A673 (cell line): ENCODE data around the gene USP51. TPM values are rescaled to one million over a fixed set of nuclear protein-coding genes. Genes with fewer than 3 reads are reported as not detected.
A peak's percentile ranks its signal among the peaks of the same experiment; 100 is the strongest.

ENCODE experiments used
- Bru-seq: library from RNA; stranded (reverse); fragments of 400-500 nt; gene quantifications from one replicate; lab custom pipeline; 2021; lab: Mats Ljungman, UMichigan
- BruChase-seq, 2 experiments: library from RNA; stranded (reverse); fragments of 400-500 nt; gene quantifications; one replicate each; lab custom pipeline; 2021; lab: Mats Ljungman, UMichigan
- BruUV-seq: library from RNA; stranded (reverse); fragments of 400-500 nt; replicated peaks from 2 replicates; lab custom pipeline; 2021; lab: Mats Ljungman, UMichigan
- CTCF ChIA-PET: fragments of 300-600 bp; sonication (Branson Sonifier 250); formaldehyde crosslinking; loops from one replicate; lab custom pipeline; 2022; ENCODE audit warnings: antibody characterized with exemption; lab: Charles Lee
- POLR2A ChIA-PET: fragments of 300-600 bp; sonication (Branson Sonifier 250); formaldehyde crosslinking; loops from one replicate; lab custom pipeline; 2022; ENCODE audit warnings: antibody characterized with exemption; ENCODE audit not compliant: low non-redundant PET; lab: Charles Lee
- DNase-seq: peaks from one replicate; pipeline ENCODE4 v3.0.0-alpha.2; 2015; ENCODE audit warnings: low spot score
- H3K27ac ChIP-seq: fragments of 200-600 bp; sonication (generic); 2 replicates; pipeline ENCODE4 v1.5.1; 2016; ENCODE audit warnings: mixed run types, low read depth, mild to moderate bottlenecking, mixed read lengths, antibody characterized with exemption, low read length; ENCODE audit not compliant: poor library complexity, severe bottlenecking
- H3K27me3 ChIP-seq: fragments of 200-600 bp; sonication (generic); replicated peaks from 2 replicates; pipeline ENCODE4 v1.6.1; 2017; ENCODE audit warnings: mixed run types, low read depth, mild to moderate bottlenecking, mixed read lengths, antibody characterized with exemption, low read length; ENCODE audit not compliant: insufficient read depth, poor library complexity
- H3K36me3 ChIP-seq: fragments of 200-600 bp; sonication (generic); 2 replicates; pipeline ENCODE4 v1.6.1; 2016; ENCODE audit warnings: mixed run types, mild to moderate bottlenecking, mixed read lengths, antibody characterized with exemption, low read length; ENCODE audit not compliant: insufficient read depth, poor library complexity, severe bottlenecking
- H3K4me1 ChIP-seq: fragments of 200-600 bp; sonication (generic); 2 replicates; pipeline ENCODE4 v1.6.1; 2017; ENCODE audit warnings: mixed run types, mild to moderate bottlenecking, mixed read lengths, antibody characterized with exemption, low read length; ENCODE audit not compliant: insufficient read depth, poor library complexity, severe bottlenecking
- H3K4me3 ChIP-seq: fragments of 200-600 bp; sonication (generic); 2 replicates; pipeline ENCODE4 v1.5.1; 2016; ENCODE audit warnings: low read depth, mixed run types, mild to moderate bottlenecking, mixed read lengths, low read length; ENCODE audit not compliant: poor library complexity, severe bottlenecking
- H3K9me3 ChIP-seq: fragments of 200-600 bp; sonication (generic); 2 replicates; pipeline ENCODE4 v1.6.1; 2016; ENCODE audit warnings: mixed run types, low read depth, mild to moderate bottlenecking, mixed read lengths, antibody characterized with exemption, low read length; ENCODE audit not compliant: poor library complexity, severe bottlenecking
- CTCF ChIP-seq: fragments of 300-800, 200-600 bp; sonication (generic); conservative IDR thresholded peaks from 2 replicates; pipeline ENCODE4 v1.5.1; 2017; ENCODE audit warnings: low read depth, mild to moderate bottlenecking, antibody characterized with exemption, low read length, moderate library complexity, mixed read lengths
- EZH2 ChIP-seq: fragments of 200-600 bp; sonication (generic); IDR thresholded peaks from 2 replicates; pipeline ENCODE4 v1.6.1; 2017; ENCODE audit warnings: borderline replicate concordance, low read depth, mild to moderate bottlenecking, mixed read lengths, antibody characterized with exemption, low read length; ENCODE audit not compliant: poor library complexity, severe bottlenecking
- intact Hi-C: fragments of 100-400 bp; cut with micrococcal nuclease; formaldehyde crosslinking; loops from one replicate; pipeline ENCODE4 v1.10.0; 2022; ENCODE audit not compliant: unreplicated experiment
- long read RNA-seq: library from polyadenylated mRNA; stranded (forward); transcript quantifications from one replicate; pipeline ENCODE4 v2.0.0, GENCODE V29; 2022
- total RNA-seq: library from RNA; stranded (reverse); gene quantifications from 2 replicates; pipeline ENCODE4 v1.2.3, GENCODE V29; 2021

USP51 gene
- total RNA-seq (0.96 and 1.4 TPM in 2 replicates), Bru-seq, nascent RNA (percentile 43 among the genes with signal in this experiment), BruChase-seq, experiment 1, labeled RNA remaining after a 2-hour chase (percentile 58 among the genes with signal in this experiment), BruChase-seq, experiment 2, labeled RNA remaining after a 6-hour chase (percentile 29 among the genes with signal in this experiment)
- long read RNA-seq = 0 reads

- no peaks in the 10 kb centered on the region for H3K9me3 ChIP-seq
- BruUV-seq = no TSS peak
- peak within 1 kb of the TSS; percentile 76 for H3K27ac ChIP-seq
- no peaks in the 10 kb centered on the region for H3K27me3 ChIP-seq
- peak within 1 kb of the TSS; percentile 61 for H3K4me3 ChIP-seq
- intact Hi-C loops = no loop called here
- TF ChIP-seq EZH2 (no peak), CTCF (0 out of 2 replicates have a peak, but pooled peaks have one; percentile 17)
- CTCF ChIA-PET = no interaction called here
- H3K4me1 ChIP-seq = no peaks in the 10 kb centered on the region
- POLR2A ChIA-PET = no interaction called here
- no peak for DNase-seq
- H3K36me3 ChIP-seq = no peaks in the 10 kb centered on the region
Observed at GRCh38 chrX:55489314-55490009, at the start of gene USP51. Gene USP51 (minus strand): TSS chrX:55489848. CDS start chrX:55488939, 909 bp downstream.

- POLR2A ChIA-PET = no interaction called here
- no TSS peak for BruUV-seq
- intact Hi-C loops = no loop called here
- no peak overlapping the region for H3K27ac ChIP-seq
- no peaks in the 10 kb centered on the region for H3K4me1 ChIP-seq
- H3K36me3 ChIP-seq = no peaks in the 10 kb centered on the region
- CTCF ChIA-PET = no interaction called here
- no peak for TF ChIP-seq CTCF
- TF ChIP-seq EZH2 = no peak
- no peak for DNase-seq
- peaks cover 4% of the 10 kb centered on the region for H3K27me3 ChIP-seq
- H3K4me3 ChIP-seq = no peak overlapping the region
- H3K9me3 ChIP-seq = no peaks in the 10 kb centered on the region
Observed at GRCh38 chrX:55524487-55524886, 34.8 kb upstream of the USP51 start.

- POLR2A ChIA-PET = no interaction called here
Observed at GRCh38 chrX:55523356-55523755, 33.7 kb upstream of the USP51 start.

More at GRCh38 chrX:55523356-55523755, 33.7 kb upstream of the USP51 start:
- TF ChIP-seq CTCF (no peak), EZH2 (no peak)
- BruUV-seq = no TSS peak
- intact Hi-C loops = no loop called here
- DNase-seq = no peak
- Histone ChIP-seq H3K9me3 (no peaks in the 10 kb centered on the region), H3K36me3 (no peaks in the 10 kb centered on the region), H3K27me3 (peaks cover 4% of the 10 kb centered on the region), H3K27ac (no peak overlapping the region), H3K4me1 (no peaks in the 10 kb centered on the region), H3K4me3 (no peak overlapping the region)
- CTCF ChIA-PET = no interaction called here
